ENCODE results near the gene ARHGEF38.

Gene ARHGEF38

GRCh38 chr4:105556206-105556605, 3.8 kb downstream of the ARHGEF38 start:
- H3K4me1 ChIP-seq (ENCODE audit: control insufficient read depth in 5 of 5, insufficient read depth in 5 of 5, low read length in 5 of 5), result peaks cover 0 to 8% (median 0%) of the 10 kb centered on the region in 5 donors
- H3K27ac ChIP-seq (ENCODE audit: low read depth, low read length), result no peak overlapping the region
- H3K27me3 ChIP-seq (ENCODE audit: control insufficient read depth in 5 of 5, insufficient read depth in 4 of 5, low read length in 5 of 5), result no peaks in the 10 kb centered on the region
- H3K9me3 ChIP-seq (ENCODE audit: control insufficient read depth in 5 of 5, low read length in 5 of 5), result no peaks in the 10 kb centered on the region
- H3K36me3 ChIP-seq (ENCODE audit: control insufficient read depth in 5 of 5, insufficient read depth in 5 of 5, low read length in 5 of 5), result no peaks in the 10 kb centered on the region
- H3K4me3 ChIP-seq (ENCODE audit: low read depth in 1 of 5, low read length in 5 of 5), result no peak overlapping the region
- no peak overlapping the region for H3K9ac ChIP-seq (ENCODE audit: low read length in 5 of 5)

- H3K27ac ChIP-seq (ENCODE audit: low read depth, low read length), result no peak overlapping the region
- no peaks in the 10 kb centered on the region for H3K27me3 ChIP-seq (ENCODE audit: control insufficient read depth in 5 of 5, insufficient read depth in 4 of 5, low read length in 5 of 5)
- H3K4me1 ChIP-seq (ENCODE audit: control insufficient read depth in 5 of 5, insufficient read depth in 5 of 5, low read length in 5 of 5), result no peaks in the 10 kb centered on the region
- no peak overlapping the region for H3K4me3 ChIP-seq (ENCODE audit: low read depth in 1 of 5, low read length in 5 of 5)
- H3K36me3 ChIP-seq (ENCODE audit: control insufficient read depth in 5 of 5, insufficient read depth in 5 of 5, low read length in 5 of 5), result no peaks in the 10 kb centered on the region
- H3K9ac ChIP-seq (ENCODE audit: low read length in 5 of 5), result no peak overlapping the region
- H3K9me3 ChIP-seq (ENCODE audit: control insufficient read depth in 5 of 5, low read length in 5 of 5), result no peaks in the 10 kb centered on the region
Observed at GRCh38 chr4:105558277-105558676, 5.9 kb downstream of the ARHGEF38 start.

GRCh38 chr4:105560421-105560848, 8.0 kb downstream of the ARHGEF38 start:
- H3K27me3 ChIP-seq (ENCODE audit: control insufficient read depth in 5 of 5, insufficient read depth in 4 of 5, low read length in 5 of 5), result no peaks in the 10 kb centered on the region
- no peak overlapping the region for H3K27ac ChIP-seq (ENCODE audit: low read depth, low read length)
- H3K9ac ChIP-seq (ENCODE audit: low read length in 5 of 5), result no peak overlapping the region
- H3K9me3 ChIP-seq (ENCODE audit: control insufficient read depth in 5 of 5, low read length in 5 of 5), result no peaks in the 10 kb centered on the region
- no peak overlapping the region for H3K4me3 ChIP-seq (ENCODE audit: low read depth in 1 of 5, low read length in 5 of 5)
- no peaks in the 10 kb centered on the region for H3K36me3 ChIP-seq (ENCODE audit: control insufficient read depth in 5 of 5, insufficient read depth in 5 of 5, low read length in 5 of 5)
- no peaks in the 10 kb centered on the region for H3K4me1 ChIP-seq (ENCODE audit: control insufficient read depth in 5 of 5, insufficient read depth in 5 of 5, low read length in 5 of 5)

- Histone ChIP-seq H3K4me3 (ENCODE audit: low read depth in 1 of 5, low read length in 5 of 5) (no peak overlapping the region), H3K9me3 (ENCODE audit: control insufficient read depth in 5 of 5, low read length in 5 of 5) (no peaks in the 10 kb centered on the region), H3K27ac (ENCODE audit: low read depth, low read length) (no peak overlapping the region), H3K27me3 (ENCODE audit: control insufficient read depth in 5 of 5, insufficient read depth in 4 of 5, low read length in 5 of 5) (no peaks in the 10 kb centered on the region), H3K36me3 (ENCODE audit: control insufficient read depth in 5 of 5, insufficient read depth in 5 of 5, low read length in 5 of 5) (no peaks in the 10 kb centered on the region), H3K9ac (ENCODE audit: low read length in 5 of 5) (no peak overlapping the region), H3K4me1 (ENCODE audit: control insufficient read depth in 5 of 5, insufficient read depth in 5 of 5, low read length in 5 of 5) (no peaks in the 10 kb centered on the region)
Observed at GRCh38 chr4:105563352-105563751, 10.9 kb downstream of the ARHGEF38 start.

- Histone ChIP-seq H3K36me3 (ENCODE audit: control insufficient read depth in 5 of 5, insufficient read depth in 5 of 5, low read length in 5 of 5) (no peaks in the 10 kb centered on the region), H3K9me3 (ENCODE audit: control insufficient read depth in 5 of 5, low read length in 5 of 5) (no peaks in the 10 kb centered on the region), H3K9ac (ENCODE audit: low read length in 5 of 5) (no peak overlapping the region), H3K27ac (ENCODE audit: low read depth, low read length) (no peak overlapping the region), H3K27me3 (ENCODE audit: control insufficient read depth in 5 of 5, insufficient read depth in 4 of 5, low read length in 5 of 5) (no peaks in the 10 kb centered on the region), H3K4me3 (ENCODE audit: low read depth in 1 of 5, low read length in 5 of 5) (no peak overlapping the region), H3K4me1 (ENCODE audit: control insufficient read depth in 5 of 5, insufficient read depth in 5 of 5, low read length in 5 of 5) (no peaks in the 10 kb centered on the region)
Observed at GRCh38 chr4:105568584-105568983, 16.2 kb downstream of the ARHGEF38 start.

- Histone ChIP-seq H3K4me3 (ENCODE audit: low read depth in 1 of 5, low read length in 5 of 5) (no peak overlapping the region), H3K27ac (ENCODE audit: low read depth, low read length) (no peak overlapping the region)
Observed at GRCh38 chr4:105569057-105569865, 16.8 kb downstream of the ARHGEF38 start.

GRCh38 chr4:105569866-105570236, 17.4 kb downstream of the ARHGEF38 start:
- H3K27me3 ChIP-seq (ENCODE audit: control insufficient read depth in 5 of 5, insufficient read depth in 4 of 5, low read length in 5 of 5), result no peaks in the 10 kb centered on the region
- no peaks in the 10 kb centered on the region for H3K36me3 ChIP-seq (ENCODE audit: control insufficient read depth in 5 of 5, insufficient read depth in 5 of 5, low read length in 5 of 5)
- no peaks in the 10 kb centered on the region for H3K4me1 ChIP-seq (ENCODE audit: control insufficient read depth in 5 of 5, insufficient read depth in 5 of 5, low read length in 5 of 5)
- no peak overlapping the region for H3K27ac ChIP-seq (ENCODE audit: low read depth, low read length)
- H3K9me3 ChIP-seq (ENCODE audit: control insufficient read depth in 5 of 5, low read length in 5 of 5), result no peaks in the 10 kb centered on the region
- H3K9ac ChIP-seq (ENCODE audit: low read length in 5 of 5), result no peak overlapping the region
- H3K4me3 ChIP-seq (ENCODE audit: low read depth in 1 of 5, low read length in 5 of 5), result no peak overlapping the region

More at GRCh38 chr4:105569057-105569865, 16.8 kb downstream of the ARHGEF38 start:
- no peaks in the 10 kb centered on the region for H3K9me3 ChIP-seq (ENCODE audit: control insufficient read depth in 5 of 5, low read length in 5 of 5)
- no peaks in the 10 kb centered on the region for H3K27me3 ChIP-seq (ENCODE audit: control insufficient read depth in 5 of 5, insufficient read depth in 4 of 5, low read length in 5 of 5)
- no peaks in the 10 kb centered on the region for H3K36me3 ChIP-seq (ENCODE audit: control insufficient read depth in 5 of 5, insufficient read depth in 5 of 5, low read length in 5 of 5)
- H3K9ac ChIP-seq (ENCODE audit: low read length in 5 of 5), result no peak overlapping the region
- H3K4me1 ChIP-seq (ENCODE audit: control insufficient read depth in 5 of 5, insufficient read depth in 5 of 5, low read length in 5 of 5), result no peaks in the 10 kb centered on the region

- H3K9me3 ChIP-seq (ENCODE audit: control insufficient read depth in 5 of 5, low read length in 5 of 5), result no peaks in the 10 kb centered on the region
- no peak overlapping the region for H3K27ac ChIP-seq (ENCODE audit: low read depth, low read length)
- no peaks in the 10 kb centered on the region for H3K36me3 ChIP-seq (ENCODE audit: control insufficient read depth in 5 of 5, insufficient read depth in 5 of 5, low read length in 5 of 5)
- no peaks in the 10 kb centered on the region for H3K27me3 ChIP-seq (ENCODE audit: control insufficient read depth in 5 of 5, insufficient read depth in 4 of 5, low read length in 5 of 5)
- H3K4me1 ChIP-seq (ENCODE audit: control insufficient read depth in 5 of 5, insufficient read depth in 5 of 5, low read length in 5 of 5), result no peaks in the 10 kb centered on the region
- no peak overlapping the region for H3K4me3 ChIP-seq (ENCODE audit: low read depth in 1 of 5, low read length in 5 of 5)
- H3K9ac ChIP-seq (ENCODE audit: low read length in 5 of 5), result no peak overlapping the region
Observed at GRCh38 chr4:105572296-105572695, 19.9 kb downstream of the ARHGEF38 start.

GRCh38 chr4:105586638-105587328, 34.4 kb downstream of the ARHGEF38 start:
- H3K27ac ChIP-seq (ENCODE audit: low read depth, low read length), result no peak overlapping the region
- no peaks in the 10 kb centered on the region for H3K36me3 ChIP-seq (ENCODE audit: control insufficient read depth in 5 of 5, insufficient read depth in 5 of 5, low read length in 5 of 5)
- no peak overlapping the region for H3K9ac ChIP-seq (ENCODE audit: low read length in 5 of 5)

GRCh38 chr4:105587841-105588240, 35.4 kb downstream of the ARHGEF38 start:
- Histone ChIP-seq H3K4me1 (ENCODE audit: control insufficient read depth in 5 of 5, insufficient read depth in 5 of 5, low read length in 5 of 5) (no peaks in the 10 kb centered on the region), H3K36me3 (ENCODE audit: control insufficient read depth in 5 of 5, insufficient read depth in 5 of 5, low read length in 5 of 5) (no peaks in the 10 kb centered on the region), H3K27ac (ENCODE audit: low read depth, low read length) (no peak overlapping the region)

More at GRCh38 chr4:105586638-105587328, 34.4 kb downstream of the ARHGEF38 start:
- no peaks in the 10 kb centered on the region for H3K27me3 ChIP-seq (ENCODE audit: control insufficient read depth in 5 of 5, insufficient read depth in 4 of 5, low read length in 5 of 5)
- no peaks in the 10 kb centered on the region for H3K9me3 ChIP-seq (ENCODE audit: control insufficient read depth in 5 of 5, low read length in 5 of 5)
- H3K4me1 ChIP-seq (ENCODE audit: control insufficient read depth in 5 of 5, insufficient read depth in 5 of 5, low read length in 5 of 5), result no peaks in the 10 kb centered on the region
- H3K4me3 ChIP-seq (ENCODE audit: low read depth in 1 of 5, low read length in 5 of 5), result no peak overlapping the region

More at GRCh38 chr4:105587841-105588240, 35.4 kb downstream of the ARHGEF38 start:
- Histone ChIP-seq H3K9me3 (ENCODE audit: control insufficient read depth in 5 of 5, low read length in 5 of 5) (no peaks in the 10 kb centered on the region), H3K4me3 (ENCODE audit: low read depth in 1 of 5, low read length in 5 of 5) (no peak overlapping the region), H3K9ac (ENCODE audit: low read length in 5 of 5) (no peak overlapping the region), H3K27me3 (ENCODE audit: control insufficient read depth in 5 of 5, insufficient read depth in 4 of 5, low read length in 5 of 5) (no peaks in the 10 kb centered on the region)
